ENCODE results near the gene METAP1.
"Not testable (repeated sequence)": the region's sequence is repeated elsewhere in the genome, so short reads cannot be mapped to it uniquely, and the experiment has no call there.

GRCh38 chr4:99080869-99081268, 85.3 kb downstream of the METAP1 start:
- TF ChIP-seq CTCF, POLR2A (IDR thresholded peaks at IDR 0.05): not testable (repeated sequence)
